GM12872 (cell line): ENCODE measurements around the gene ITPR1.

ENCODE experiments used
- TF ChIP-seq, protein P1 (sequence below): IDR thresholded peaks from 3 replicates; pipeline ENCODE4 v1.5.1; 2011; ENCODE audit warnings: low read depth, mild to moderate bottlenecking, low read length, moderate library complexity; ENCODE audit not compliant: insufficient read depth

Gene ITPR1

DNA sequence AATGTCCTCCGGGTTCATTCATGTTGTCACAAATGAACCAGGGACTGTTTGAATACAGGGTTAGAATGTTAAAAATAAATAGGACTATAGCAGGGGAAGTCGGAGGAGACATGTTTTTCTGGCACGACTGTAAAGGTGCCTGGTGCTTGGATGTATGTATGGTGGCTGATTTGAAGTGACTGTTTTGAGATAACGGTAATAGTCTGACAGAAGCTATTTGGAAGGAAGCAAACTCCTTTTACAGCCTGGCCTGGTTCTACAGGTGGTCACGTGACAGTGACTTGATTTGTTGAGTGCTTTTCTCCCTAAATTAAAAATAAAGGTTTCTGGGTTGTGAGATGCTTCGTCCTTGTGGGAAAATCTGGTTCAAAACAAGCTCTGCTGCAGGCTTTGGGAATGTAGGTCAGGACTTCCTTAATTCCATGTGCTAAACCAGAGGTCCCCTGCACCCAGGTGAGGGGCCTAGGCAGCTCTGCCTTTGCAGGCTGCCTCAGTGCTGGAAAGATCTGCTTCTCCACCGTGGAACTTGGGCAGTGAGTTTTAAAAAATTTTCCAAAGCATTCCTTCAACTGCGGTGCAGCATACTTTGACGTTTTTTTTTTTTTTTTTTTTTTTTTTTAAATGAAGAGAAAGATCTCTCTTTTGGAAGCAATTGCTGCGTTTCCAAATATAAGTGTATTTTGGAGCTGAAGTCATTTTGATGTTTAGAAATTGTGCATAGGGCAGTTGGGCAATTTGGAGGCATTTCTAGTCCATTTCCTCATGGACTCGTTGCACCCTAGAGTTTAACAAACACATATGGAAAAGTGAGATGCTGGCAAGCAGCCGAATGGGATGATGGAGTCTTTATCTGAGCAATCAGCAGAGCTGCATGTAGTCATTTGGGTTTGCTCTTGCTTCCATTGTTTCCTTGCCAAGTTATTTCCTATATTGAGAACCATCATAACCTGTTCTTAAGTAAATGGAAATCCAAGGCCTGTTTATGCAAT is 30.9 kb downstream of the ITPR1 start:
- TF ChIP-seq, protein P1, sequence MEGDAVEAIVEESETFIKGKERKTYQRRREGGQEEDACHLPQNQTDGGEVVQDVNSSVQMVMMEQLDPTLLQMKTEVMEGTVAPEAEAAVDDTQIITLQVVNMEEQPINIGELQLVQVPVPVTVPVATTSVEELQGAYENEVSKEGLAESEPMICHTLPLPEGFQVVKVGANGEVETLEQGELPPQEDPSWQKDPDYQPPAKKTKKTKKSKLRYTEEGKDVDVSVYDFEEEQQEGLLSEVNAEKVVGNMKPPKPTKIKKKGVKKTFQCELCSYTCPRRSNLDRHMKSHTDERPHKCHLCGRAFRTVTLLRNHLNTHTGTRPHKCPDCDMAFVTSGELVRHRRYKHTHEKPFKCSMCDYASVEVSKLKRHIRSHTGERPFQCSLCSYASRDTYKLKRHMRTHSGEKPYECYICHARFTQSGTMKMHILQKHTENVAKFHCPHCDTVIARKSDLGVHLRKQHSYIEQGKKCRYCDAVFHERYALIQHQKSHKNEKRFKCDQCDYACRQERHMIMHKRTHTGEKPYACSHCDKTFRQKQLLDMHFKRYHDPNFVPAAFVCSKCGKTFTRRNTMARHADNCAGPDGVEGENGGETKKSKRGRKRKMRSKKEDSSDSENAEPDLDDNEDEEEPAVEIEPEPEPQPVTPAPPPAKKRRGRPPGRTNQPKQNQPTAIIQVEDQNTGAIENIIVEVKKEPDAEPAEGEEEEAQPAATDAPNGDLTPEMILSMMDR = no peak

GRCh38 chr3:4525560-4526223 is 32.5 kb downstream of the ITPR1 start:
- TF ChIP-seq, protein P1 = no peak

GRCh38 chr3:4528320-4528719 is 35.2 kb downstream of the ITPR1 start:
- TF ChIP-seq, protein P1 = no peak

DNA sequence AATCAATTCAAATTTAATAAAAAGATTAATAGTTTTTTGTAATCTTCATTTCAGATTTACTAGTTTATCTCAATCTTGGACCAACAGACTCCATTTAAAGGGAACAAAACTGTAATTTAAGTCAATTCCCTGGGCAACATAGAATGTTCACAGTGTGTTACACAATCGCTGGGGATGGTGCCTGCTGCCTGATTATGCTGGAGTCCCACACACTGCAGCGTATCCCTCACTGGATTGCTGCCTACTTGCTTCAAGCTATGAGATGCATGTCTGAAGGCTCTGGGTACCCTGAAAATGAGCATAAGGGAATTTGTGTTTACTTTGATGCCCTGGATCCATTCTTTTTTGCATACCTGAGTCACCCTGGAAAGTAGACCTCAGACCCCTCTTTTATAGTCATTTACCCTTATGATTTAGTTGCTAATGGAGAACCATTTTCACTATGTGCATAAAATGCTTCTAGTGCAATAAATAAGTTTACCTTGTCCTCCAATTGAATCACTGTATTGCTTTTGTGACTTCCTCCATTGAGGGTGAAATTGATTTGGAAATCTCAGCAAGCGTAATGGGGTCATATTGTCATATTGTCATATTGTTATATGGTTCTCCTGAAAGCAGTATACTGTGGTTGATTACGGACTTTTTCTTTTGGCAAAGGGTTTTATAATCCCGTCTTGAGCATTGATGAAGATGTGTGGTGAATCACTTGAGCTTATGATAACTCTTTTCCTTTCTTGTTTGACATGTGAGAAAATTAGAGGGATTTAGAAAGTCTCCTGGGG is 35.9 kb downstream of the ITPR1 start:
- TF ChIP-seq, protein P1 = no peak

DNA sequence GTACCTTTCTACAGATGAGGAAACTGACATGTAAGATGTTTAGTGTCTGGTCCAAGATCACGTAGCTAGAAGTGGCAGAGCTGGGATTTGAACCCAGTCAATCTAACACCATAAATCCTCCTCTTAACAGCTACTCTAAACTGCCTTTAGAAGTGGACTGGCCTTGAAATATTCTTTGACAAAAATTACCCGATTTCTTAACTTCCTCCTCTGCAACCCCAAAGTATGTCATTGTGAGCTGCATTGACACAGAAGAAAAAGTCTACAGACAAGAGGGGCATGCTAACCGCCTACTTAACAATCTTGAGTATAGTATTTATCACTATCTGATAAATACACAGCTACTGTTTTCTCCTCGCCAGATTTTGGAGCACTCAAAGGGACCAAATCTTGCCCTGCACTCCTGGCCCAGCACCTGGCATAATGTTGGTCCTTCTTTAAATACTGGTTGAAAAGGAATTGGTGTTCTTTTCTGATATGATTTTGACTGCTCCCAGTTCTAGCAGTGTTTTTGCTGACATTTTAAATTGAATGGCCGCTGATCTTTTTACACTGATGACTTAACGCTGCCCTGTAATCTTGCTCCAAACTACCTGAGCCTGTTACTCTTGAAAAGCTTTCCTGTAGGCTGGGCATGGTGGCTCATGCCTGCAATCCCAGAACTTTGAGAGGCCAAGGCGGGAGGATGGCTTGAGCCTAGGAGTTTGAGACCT is 36.9 kb downstream of the ITPR1 start:
- TF ChIP-seq, protein P1 = no peak

DNA sequence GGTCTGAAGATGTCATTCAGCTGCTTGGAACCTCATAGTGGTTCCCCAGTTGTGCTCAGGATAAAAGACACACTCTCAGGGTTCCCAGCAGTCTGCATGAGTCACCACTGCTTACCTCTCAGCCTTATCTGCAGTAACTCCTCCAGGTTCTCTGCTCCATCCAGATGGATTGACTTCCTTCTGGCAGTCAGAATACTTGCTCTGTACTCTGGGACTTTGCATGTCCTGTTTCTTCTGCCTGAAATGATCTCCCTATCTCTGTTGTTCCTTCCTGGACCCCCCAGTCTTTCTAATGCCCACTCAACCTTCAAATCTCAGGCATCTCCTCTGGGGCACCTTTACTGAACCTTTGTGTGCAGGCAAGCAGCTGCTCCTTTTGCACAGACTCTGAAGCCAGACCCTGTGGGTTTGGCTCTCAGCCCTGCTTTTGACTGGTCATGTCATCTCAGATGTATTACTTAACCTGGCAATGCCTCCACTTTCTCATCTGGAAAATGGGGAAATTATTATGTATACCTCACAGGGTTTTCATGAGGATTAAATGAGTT is 38.4 kb downstream of the ITPR1 start:
- TF ChIP-seq, protein P1 = no peak
